Upper lobe of left lung (tissue), 6 donors: ENCODE data around the gene PCSK2. TPM values are rescaled to one million over a fixed set of nuclear protein-coding genes. Genes with fewer than 3 reads are reported as not detected.

ENCODE experiments used
- ATAC-seq, 2 donors: fragments of 200-7000 bp; cut with Tn5 transposase; one replicate each; pipeline ENCODE4 v1.9.1; 2022; ENCODE audit warnings: mild to moderate bottlenecking in 2 of 2, moderate library complexity in 2 of 2; ENCODE audit not compliant: low FRiP score in 2 of 2
- DNase-seq, 2 donors: peaks; one replicate each; pipeline ENCODE4 v3.0.0-alpha.2; 2019 to 2020
- H3K27ac ChIP-seq, 4 donors: fragments of 200-600 bp; sonication (generic); one replicate each; pipeline ENCODE4 v1.5.1; 2016 to 2019
- H3K27me3 ChIP-seq, 4 donors: fragments of 200-600 bp; sonication (generic); one replicate each; pipeline ENCODE4 v1.5.1; 2017 to 2019
- H3K36me3 ChIP-seq, 4 donors: fragments of 200-600 bp; sonication (generic); one replicate each; pipeline ENCODE4 v1.5.1; 2016 to 2019
- H3K4me1 ChIP-seq, 4 donors: fragments of 200-600 bp; sonication (generic); one replicate each; pipeline ENCODE4 v1.5.1; 2018 to 2019
- H3K4me3 ChIP-seq, 4 donors: fragments of 200-600 bp; sonication (generic); one replicate each; pipeline ENCODE4 v1.5.1; 2017 to 2019; ENCODE audit warnings: mild to moderate bottlenecking in 2 of 4, moderate library complexity in 1 of 4
- H3K9me3 ChIP-seq, 4 donors: fragments of 200-600 bp; sonication (generic); one replicate each; pipeline ENCODE4 v1.5.1; 2018 to 2019
- EP300 ChIP-seq, 4 donors: sonication (generic); formaldehyde crosslinking; IDR thresholded peaks; one replicate each; pipeline ENCODE4 v1.5.1; 2017; ENCODE audit warnings: antibody characterized with exemption in 4 of 4, control low read depth in 2 of 4
- POLR2A ChIP-seq, 4 donors: fragments of 450-650 bp; IDR thresholded peaks; one replicate each; pipeline ENCODE4 v1.5.1; 2016 to 2017; ENCODE audit warnings: antibody characterized with exemption in 4 of 4, mild to moderate bottlenecking in 2 of 4
- POLR2AphosphoS5 ChIP-seq, 2 donors: sonication (generic); formaldehyde crosslinking; IDR thresholded peaks; one replicate each; pipeline ENCODE4 v1.5.1; 2017; ENCODE audit warnings: antibody characterized with exemption in 2 of 2
- WGBS, 2 donors: methylation state at CpG; one replicate each; pipeline ENCODE4 v1.1.5; 2017 to 2018; 5-methylcytosine and 5-hydroxymethylcytosine counted together
- total RNA-seq, 6 donors: library from RNA; depleted of rRNA in 4 of 6; stranded (reverse); fragments of >200 nt in 4 of 6; gene quantifications; one replicate each; pipeline versions ENCODE4 v1.1.0 to v1.2.1, GENCODE V29; 2016 to 2021
- TF ChIP-seq, protein P1 (sequence below), 6 experiments: fragments of 450-650 bp in 4 of 6; fragments of 200-600 bp in 2 of 6; sonication (generic) in 2 of 6; IDR thresholded peaks; one replicate each; pipeline ENCODE4 v1.5.1; 2016 to 2019; ENCODE audit warnings: antibody characterized with exemption in 6 of 6
- donor health status: DM: no; HTN: no; CAD: no; lungs with moderate emphysema.
- donor health status: DM: no; HTN: yes; CAD: no; lungs with severe emphysema.

The PCSK2 gene
- total RNA-seq, 6 donors from 2014 or later = 1.4 to 75.3 (median 15.9) TPM

DNA sequence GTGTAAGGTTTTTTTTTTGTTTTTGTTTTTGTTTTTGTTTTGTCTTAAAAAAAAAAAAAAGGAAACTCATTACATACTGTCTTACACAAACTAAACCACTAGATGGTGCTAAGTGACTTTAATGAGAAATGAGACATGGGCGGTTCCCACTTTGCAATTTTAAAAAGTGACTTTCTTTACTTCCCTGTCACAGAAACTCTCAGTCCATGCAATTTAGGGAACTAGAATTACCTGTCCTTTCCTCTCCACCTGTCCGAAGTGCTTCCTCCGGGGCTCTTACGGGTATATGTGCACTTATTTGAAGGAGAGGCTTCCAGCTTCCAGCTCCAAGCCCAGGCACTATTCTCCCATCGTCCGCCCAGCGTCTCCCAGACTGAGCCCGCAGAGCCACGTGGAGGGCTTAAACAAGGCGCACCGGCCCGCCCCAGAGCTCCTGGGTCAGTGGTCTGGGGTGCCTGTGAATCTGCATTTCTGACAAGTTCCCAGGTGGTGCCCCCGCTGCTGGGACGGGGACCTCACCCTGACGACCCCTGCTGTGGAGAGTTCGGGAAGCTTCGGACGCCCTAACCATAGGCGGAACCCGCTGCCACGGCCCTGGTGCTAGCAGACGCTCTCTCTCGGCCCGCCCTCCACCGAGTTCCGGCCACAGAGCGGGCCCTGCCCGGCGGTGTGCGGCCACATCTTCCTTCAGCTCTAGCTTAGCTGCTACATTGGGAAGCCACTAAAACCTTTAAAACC, 278.2 kb downstream of the PCSK2 start:
- Histone ChIP-seq H3K27ac (peak overlapping the region in 3 of 4 donors; percentile 42 to 77 (median 45)), H3K36me3 (no peaks in the 10 kb centered on the region), H3K9me3 (no peaks in the 10 kb centered on the region), H3K4me3 (peak overlapping the region; percentile 26 to 57 (median 51)), H3K4me1 (peaks cover 10 to 14% (median 13%) of the 10 kb centered on the region in 4 donors), H3K27me3 (no peaks in the 10 kb centered on the region)
- WGBS, 2 donors = 1 to 4% methylated on average over 14 to 24 of the region's 30 CpGs
- no peak for TF ChIP-seq POLR2AphosphoS5 (IDR thresholded peaks at IDR 0.05)
- TF ChIP-seq, protein P1, sequence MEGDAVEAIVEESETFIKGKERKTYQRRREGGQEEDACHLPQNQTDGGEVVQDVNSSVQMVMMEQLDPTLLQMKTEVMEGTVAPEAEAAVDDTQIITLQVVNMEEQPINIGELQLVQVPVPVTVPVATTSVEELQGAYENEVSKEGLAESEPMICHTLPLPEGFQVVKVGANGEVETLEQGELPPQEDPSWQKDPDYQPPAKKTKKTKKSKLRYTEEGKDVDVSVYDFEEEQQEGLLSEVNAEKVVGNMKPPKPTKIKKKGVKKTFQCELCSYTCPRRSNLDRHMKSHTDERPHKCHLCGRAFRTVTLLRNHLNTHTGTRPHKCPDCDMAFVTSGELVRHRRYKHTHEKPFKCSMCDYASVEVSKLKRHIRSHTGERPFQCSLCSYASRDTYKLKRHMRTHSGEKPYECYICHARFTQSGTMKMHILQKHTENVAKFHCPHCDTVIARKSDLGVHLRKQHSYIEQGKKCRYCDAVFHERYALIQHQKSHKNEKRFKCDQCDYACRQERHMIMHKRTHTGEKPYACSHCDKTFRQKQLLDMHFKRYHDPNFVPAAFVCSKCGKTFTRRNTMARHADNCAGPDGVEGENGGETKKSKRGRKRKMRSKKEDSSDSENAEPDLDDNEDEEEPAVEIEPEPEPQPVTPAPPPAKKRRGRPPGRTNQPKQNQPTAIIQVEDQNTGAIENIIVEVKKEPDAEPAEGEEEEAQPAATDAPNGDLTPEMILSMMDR (IDR thresholded peaks at IDR 0.05) = peak; percentile 25 to 66 (median 57)
- TF ChIP-seq EP300 (IDR thresholded peaks at IDR 0.05) = no peak
- TF ChIP-seq POLR2A (IDR thresholded peaks at IDR 0.05) = no peak
- ATAC-seq (peak; percentile 83 to 92), DNase-seq (peak; percentile 54 to 91)

DNA sequence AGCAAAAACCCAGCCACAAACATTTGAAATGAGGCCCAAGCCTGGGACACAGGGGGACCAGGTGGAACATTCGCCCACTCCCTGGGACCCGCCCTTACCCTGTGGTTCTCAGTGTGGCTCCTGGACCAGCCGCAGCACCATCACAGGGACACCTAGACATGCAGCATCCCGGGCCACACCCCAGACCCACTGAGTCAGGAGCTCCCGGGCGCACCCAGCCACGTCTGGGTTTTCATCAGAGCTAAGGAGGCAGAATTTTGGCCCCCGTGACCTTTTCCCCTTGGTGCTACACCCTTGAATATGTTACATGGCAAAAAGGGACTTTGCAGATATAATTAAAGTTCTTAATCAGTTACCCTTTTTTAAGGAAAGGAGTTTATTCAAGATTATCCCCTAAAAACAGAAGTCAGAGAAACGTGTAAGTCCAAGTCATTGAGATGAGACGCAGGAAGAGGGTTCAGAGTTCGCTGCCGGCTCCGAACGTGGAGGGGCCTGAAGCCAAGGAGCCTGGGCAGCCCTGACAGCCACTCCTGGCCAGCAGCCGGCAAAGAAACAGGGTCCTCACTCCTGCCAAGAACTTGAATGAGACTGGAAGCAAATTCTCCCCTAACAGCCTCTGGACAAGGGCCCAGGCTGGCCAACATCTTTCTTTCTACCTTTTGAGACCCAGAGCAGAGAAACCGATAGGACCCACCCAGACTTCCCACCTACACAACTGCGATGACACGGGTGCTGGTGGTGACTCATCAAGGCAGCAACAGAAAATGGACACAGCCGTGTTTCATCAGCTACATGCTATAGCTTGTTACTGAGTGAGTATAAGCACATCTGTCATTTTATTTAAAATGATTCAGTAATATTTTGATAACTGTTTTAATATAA, 279.0 kb downstream of the PCSK2 start:
- Histone ChIP-seq H3K4me1 (peaks cover 10 to 14% (median 13%) of the 10 kb centered on the region in 4 donors), H3K27ac (peak overlapping the region in 3 of 4 donors; percentile 42 to 77 (median 45)), H3K9me3 (no peaks in the 10 kb centered on the region), H3K36me3 (no peaks in the 10 kb centered on the region), H3K27me3 (no peaks in the 10 kb centered on the region), H3K4me3 (peak overlapping the region in 3 of 4 donors; percentile 46 to 57 (median 56))
- 74 to 87% methylated on average over 19 of the region's 19 CpGs for WGBS, 2 donors
- DNase-seq = no peak
- ATAC-seq = no peak
- TF ChIP-seq POLR2AphosphoS5 (IDR thresholded peaks at IDR 0.05) = no peak
- TF ChIP-seq, protein P1 (IDR thresholded peaks at IDR 0.05) = no peak
- no peak for TF ChIP-seq POLR2A (IDR thresholded peaks at IDR 0.05)
- no peak for TF ChIP-seq EP300 (IDR thresholded peaks at IDR 0.05)

DNA sequence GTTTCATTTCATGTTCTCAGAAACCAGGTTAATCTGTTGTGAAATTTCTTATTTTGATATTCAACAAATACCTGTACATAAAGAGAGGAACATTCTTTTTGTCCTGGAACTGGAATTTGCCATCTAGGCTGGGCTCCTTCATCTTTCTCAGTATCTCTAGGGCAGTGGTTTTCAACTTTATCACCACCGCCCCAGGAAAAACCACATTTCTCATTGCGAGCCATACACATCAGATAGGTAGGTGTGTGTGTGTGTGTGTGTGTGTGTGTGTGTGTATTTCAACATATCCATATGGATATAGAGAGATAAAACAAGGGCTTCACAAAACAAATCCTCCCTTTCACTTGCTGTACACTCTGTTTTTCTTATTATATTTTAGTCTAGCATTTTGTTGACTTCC, 280.2 kb downstream of the PCSK2 start:
- Histone ChIP-seq H3K9me3 (no peaks in the 10 kb centered on the region), H3K27ac (no peak overlapping the region), H3K36me3 (no peaks in the 10 kb centered on the region), H3K27me3 (no peaks in the 10 kb centered on the region), H3K4me1 (peaks cover 10 to 14% (median 13%) of the 10 kb centered on the region in 4 donors), H3K4me3 (no peak overlapping the region)
- TF ChIP-seq EP300 (IDR thresholded peaks at IDR 0.05) = no peak
- TF ChIP-seq, protein P1 (IDR thresholded peaks at IDR 0.05) = no peak
- no peak for TF ChIP-seq POLR2A (IDR thresholded peaks at IDR 0.05)
- TF ChIP-seq POLR2AphosphoS5 (IDR thresholded peaks at IDR 0.05) = no peak
- ATAC-seq (no peak), DNase-seq (no peak)
- WGBS, 2 donors = 73 to 83% methylated on average over 2 of the region's 2 CpGs

DNA sequence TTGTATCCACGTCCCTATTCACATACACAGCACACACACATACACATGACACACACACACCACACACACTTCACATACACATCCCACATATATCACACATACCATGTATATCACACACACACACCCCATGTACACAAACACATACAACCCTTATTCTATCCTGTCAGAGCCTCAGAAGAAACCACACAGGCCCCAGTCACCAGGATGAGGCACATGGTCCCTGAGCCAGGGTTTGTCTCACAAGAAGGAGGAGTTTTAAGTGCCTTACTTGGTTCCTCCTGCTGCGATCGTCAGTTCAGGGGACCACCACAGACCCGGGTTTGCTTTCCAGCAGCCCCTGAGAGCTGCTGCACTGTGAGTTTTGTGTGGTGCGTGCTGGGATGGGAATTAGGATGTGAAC, 280.7 kb downstream of the PCSK2 start:
- ATAC-seq (no peak), DNase-seq (no peak)
- H3K4me1 ChIP-seq = peaks cover 10 to 14% (median 13%) of the 10 kb centered on the region in 4 donors
- H3K27ac ChIP-seq = no peak overlapping the region
- 89% methylated on average over 2 to 5 of the region's 5 CpGs for WGBS, 2 donors
- H3K27me3 ChIP-seq = no peaks in the 10 kb centered on the region
- no peaks in the 10 kb centered on the region for H3K9me3 ChIP-seq
- no peaks in the 10 kb centered on the region for H3K36me3 ChIP-seq
- TF ChIP-seq, protein P1 (IDR thresholded peaks at IDR 0.05) = no peak
- TF ChIP-seq POLR2AphosphoS5 (IDR thresholded peaks at IDR 0.05) (no peak), POLR2A (IDR thresholded peaks at IDR 0.05) (no peak), EP300 (IDR thresholded peaks at IDR 0.05) (no peak)
- no peak overlapping the region for H3K4me3 ChIP-seq
